HG03439 (cell line): Measurements from ENCODE around the gene CCDC85C.

Experiments used
- ATAC-seq: cut with Tn5 transposase; IDR thresholded peaks from one replicate; pipeline ENCODE4 v1.9.1; 2021; ENCODE audit warnings: mild to moderate bottlenecking, moderate library complexity; ENCODE audit not compliant: unreplicated experiment

The CCDC85C gene

GRCh38 chr14:99574099-99574880 is 29.7 kb downstream of the CCDC85C start:
- no peak for ATAC-seq

GRCh38 chr14:99573436-99574098 is 30.4 kb downstream of the CCDC85C start:
- no peak for ATAC-seq

GRCh38 chr14:99573000-99573330 is 31.0 kb downstream of the CCDC85C start:
- no peak for ATAC-seq

GRCh38 chr14:99572173-99572999 is 31.6 kb downstream of the CCDC85C start:
- no peak for ATAC-seq

- no peak for ATAC-seq
Observed at GRCh38 chr14:99571303-99571986, 32.6 kb downstream of the CCDC85C start.

GRCh38 chr14:99570544-99571302 is 33.3 kb downstream of the CCDC85C start:
- ATAC-seq = no peak

GRCh38 chr14:99569725-99570543 is 34.1 kb downstream of the CCDC85C start:
- no peak for ATAC-seq

GRCh38 chr14:99568567-99569560 is 35.1 kb downstream of the CCDC85C start:
- ATAC-seq = no peak

GRCh38 chr14:99566390-99567354 is 37.3 kb downstream of the CCDC85C start:
- ATAC-seq = no peak

- no peak for ATAC-seq
Observed at GRCh38 chr14:99566009-99566389, 38.0 kb downstream of the CCDC85C start.

GRCh38 chr14:99565383-99565782 is 38.6 kb downstream of the CCDC85C start:
- no peak for ATAC-seq

- ATAC-seq = no peak
Observed at GRCh38 chr14:99564926-99565259, 39.1 kb downstream of the CCDC85C start.

GRCh38 chr14:99564256-99564925 is 39.6 kb downstream of the CCDC85C start:
- ATAC-seq = no peak

GRCh38 chr14:99563749-99564129 is 40.3 kb downstream of the CCDC85C start:
- ATAC-seq = no peak

GRCh38 chr14:99562856-99563748 is 40.9 kb downstream of the CCDC85C start:
- no peak for ATAC-seq

- no peak for ATAC-seq
Observed at GRCh38 chr14:99561864-99562263, 42.1 kb downstream of the CCDC85C start.
